COLO668 (cell line): Measurements from ENCODE around the gene PLEKHJ1.

ENCODE experiments used
- DNase-seq: peaks from one replicate; lab custom pipeline; 2025; ENCODE audit not compliant: unreplicated experiment; lab: John Stamatoyannopoulos, UW

Gene PLEKHJ1

DNA sequence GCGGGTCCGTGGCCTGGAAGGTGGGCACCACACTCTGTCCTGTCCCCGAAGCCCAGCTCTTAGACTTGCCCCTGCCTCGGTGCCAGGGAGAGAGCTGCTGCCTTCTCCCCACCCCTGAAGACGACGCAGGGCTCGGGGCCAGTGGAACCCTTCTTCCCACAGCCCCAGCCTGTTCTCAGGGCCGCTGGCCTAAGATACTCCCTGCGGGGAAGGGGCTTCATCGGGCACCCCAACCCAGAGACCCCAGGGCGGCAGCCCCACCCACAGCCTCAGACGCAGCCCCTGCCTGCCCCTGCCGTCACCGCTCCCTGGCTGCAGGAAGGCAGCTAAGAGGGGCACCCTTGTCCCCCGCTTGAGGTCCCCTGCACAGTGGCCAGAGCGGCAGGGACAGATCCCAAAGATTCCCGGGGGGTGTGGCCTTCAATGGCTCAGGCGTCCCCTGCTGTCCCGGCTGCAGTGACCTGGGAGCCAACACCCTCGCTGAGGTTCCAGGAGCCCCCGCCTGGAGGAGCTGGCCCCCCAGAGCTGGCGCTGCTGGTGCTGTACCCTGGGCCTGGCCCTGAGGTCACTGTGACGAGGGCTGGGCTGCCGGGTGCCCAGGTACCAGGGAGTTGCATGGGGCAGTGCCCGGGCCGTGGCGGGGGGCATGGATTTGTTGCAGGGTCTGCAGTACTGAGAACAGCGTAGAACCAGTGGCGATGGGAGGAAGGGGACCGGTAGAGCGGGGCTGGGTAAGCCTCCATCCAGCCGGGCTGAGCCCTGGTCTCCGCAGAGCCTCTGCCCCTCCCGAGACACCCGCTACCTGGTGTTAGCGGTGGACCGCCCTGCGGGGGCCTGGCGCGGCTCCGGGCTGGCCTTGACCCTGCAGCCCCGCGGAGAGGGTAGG, 14.0 kb upstream of the PLEKHJ1 start:
- DNase-seq, result peak; percentile 18

DNA sequence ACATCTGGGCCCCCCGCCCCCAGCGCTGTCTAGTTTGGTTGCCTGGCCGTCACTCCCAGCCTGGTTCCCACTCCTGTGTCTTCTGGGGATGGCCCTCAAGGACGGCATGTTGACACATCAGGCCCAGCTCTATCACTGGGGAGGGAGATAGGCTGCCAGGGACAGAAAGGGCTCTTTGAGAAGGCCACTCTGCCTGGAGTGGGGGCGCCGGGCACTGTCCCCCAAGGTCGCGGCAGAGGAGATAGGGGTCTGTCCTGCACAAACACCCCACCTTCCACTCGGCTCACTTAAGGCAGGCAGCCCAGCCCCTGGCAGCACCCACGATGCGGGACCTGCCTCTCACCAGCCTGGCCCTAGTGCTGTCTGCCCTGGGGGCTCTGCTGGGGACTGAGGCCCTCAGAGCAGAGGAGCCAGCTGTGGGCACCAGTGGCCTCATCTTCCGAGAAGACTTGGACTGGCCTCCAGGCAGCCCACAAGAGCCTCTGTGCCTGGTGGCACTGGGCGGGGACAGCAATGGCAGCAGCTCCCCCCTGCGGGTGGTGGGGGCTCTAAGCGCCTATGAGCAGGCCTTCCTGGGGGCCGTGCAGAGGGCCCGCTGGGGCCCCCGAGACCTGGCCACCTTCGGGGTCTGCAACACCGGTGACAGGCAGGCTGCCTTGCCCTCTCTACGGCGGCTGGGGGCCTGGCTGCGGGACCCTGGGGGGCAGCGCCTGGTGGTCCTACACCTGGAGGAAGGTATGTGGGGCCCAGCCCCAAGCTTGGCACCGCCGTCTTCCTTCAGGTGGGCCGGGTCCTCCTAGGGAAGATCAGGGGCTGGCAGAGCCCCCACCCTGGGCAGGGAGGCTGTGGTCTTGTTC, 13.1 kb upstream of the PLEKHJ1 start, which contains the start of gene AMH:
Gene AMH (plus strand): TSS at position 314 of the 857 bp plus-strand sequence. CDS start 10 bp downstream, at position 324.
- no peak for DNase-seq

DNA sequence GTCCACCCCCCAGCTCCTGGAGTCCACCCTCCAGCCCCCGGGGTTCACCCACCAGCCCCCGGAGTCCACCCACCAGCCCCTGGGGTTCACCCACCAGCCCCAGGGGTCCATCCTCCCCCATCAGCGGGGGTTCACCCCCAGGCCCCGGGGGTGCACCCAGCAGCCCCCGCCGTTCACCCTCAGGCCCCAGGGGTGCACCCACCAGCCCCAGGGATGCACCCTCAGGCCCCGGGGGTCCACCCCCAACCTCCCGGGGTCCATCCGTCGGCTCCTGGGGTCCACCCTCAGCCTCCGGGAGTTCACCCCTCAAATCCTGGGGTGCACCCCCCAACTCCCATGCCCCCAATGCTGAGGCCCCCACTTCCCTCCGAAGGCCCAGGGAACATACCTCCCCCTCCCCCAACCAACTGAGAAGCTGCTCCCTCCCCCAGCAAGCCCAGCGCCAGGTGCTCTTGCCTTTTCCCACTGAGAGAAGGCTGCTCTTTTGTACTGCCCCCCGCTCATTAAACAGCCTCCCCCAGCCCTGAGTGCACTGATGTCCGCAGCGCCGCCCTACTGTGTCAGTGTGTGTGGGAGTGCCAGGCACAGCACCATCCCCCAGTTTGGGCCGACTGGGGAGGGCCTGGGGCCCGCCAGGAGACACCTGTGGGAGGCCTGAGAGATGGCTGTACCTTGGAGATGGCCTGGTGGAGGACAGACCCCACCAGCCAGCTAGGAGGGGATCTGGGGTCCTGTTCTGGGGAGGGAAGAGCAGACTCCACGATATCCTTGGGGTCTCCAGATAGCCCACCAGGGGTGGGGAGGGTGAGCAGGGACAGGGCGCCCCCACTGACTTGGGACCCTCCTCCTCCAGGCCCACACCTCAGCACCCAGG, 12.2 kb upstream of the PLEKHJ1 start:
- no peak for DNase-seq

- no peak for DNase-seq
These were observed 11.4 kb upstream of the PLEKHJ1 start for GRCh38 chr19:2247433-2248101.

DNA sequence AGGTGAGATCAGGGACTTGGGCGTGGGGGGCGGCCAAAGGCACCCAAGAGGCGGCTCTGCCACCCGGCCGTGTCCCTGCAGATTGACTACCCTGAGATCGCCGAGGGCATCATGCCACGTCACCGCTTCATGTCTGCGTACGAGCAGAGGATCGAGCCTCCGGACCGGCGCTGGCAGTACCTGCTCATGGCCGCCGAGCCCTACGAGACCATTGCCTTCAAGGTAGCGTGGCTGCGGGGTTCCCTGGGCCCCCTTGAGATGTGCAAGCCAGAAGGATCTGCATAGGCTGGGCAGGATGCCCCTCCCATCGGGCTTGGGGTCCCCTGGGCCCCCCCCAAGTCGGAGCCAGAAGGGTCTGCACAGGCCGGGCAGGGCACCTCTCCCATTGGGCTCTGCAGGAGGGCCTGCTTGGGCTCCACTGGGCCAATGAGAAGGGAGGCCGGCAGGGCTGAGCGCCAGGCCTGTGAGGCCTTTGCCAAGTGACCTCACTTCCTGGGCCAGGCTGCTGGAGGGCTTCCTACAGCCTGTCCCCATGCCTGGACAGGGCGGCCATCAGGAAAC, 10.8 kb upstream of the PLEKHJ1 start:
- DNase-seq, result no peak

DNA sequence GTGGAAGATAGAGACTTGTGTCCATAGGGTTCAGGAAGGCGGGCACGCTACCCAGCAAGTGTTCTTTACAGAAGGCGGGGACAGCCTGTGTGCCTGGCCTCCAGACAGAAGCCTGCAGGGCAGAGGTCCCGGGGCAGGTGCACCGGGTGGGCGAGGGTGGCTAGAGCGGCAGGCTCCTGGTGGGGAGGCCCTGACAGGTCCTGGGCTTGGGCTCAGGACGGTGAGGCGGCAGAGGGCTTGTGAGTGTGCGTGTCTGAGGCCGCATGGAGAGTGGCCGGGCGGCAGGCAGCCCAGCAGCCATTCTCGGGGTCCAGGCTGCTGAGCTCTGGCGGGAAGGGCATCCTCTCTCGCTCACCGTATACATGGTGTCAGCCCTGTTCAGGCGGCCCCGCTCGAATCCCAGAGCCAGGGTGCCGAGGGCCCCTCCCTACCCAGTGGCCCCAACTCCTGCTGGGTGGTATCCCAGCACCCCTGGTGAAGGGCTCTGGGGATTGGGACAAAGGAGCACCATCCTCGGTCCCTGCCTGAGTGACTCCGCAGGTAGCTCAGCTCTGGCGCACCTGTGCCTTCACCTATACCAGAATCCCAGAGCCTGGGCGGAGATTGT, 10.0 kb upstream of the PLEKHJ1 start:
- no peak for DNase-seq

GRCh38 chr19:2245273-2245672, 9.1 kb upstream of the PLEKHJ1 start:
- no peak for DNase-seq

DNA sequence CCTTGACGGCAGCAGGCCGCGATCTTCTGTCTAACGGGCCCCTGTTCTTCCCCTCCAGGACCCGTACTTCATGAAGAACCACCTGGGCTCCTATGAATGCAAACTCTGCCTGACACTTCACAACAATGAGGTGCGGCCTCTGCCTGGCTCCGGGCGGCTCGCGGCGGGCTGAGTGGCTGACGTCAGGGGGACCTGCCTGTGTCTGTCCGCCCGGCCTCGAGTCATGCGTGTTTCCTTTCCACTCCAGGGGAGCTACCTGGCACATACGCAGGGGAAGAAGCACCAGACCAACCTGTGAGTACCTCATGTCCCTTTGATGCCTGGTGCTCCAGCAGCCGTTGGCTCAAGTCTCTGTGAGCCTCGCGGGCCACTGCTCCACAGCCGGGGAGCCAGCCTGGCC, 8.4 kb upstream of the PLEKHJ1 start:
- DNase-seq, result peak; percentile 40

DNA sequence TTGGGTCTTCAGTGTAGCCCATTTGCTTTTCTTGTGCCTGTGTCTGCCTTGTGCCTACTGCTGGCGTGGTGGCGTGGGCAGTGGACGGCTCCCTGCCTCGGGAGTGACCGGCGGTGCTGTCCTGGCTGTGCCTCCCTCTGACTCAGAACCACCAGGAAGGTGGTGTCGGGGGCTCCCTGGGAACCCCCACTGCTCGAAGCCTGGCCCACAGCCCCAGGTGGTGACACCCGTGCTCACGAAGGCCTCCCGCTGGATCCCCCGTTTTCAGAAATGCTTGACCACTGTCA, 7.9 kb upstream of the PLEKHJ1 start:
- no peak for DNase-seq

GRCh38 chr19:2243274-2244124, 7.4 kb upstream of the PLEKHJ1 start:
- DNase-seq, result peak; percentile 90

DNA sequence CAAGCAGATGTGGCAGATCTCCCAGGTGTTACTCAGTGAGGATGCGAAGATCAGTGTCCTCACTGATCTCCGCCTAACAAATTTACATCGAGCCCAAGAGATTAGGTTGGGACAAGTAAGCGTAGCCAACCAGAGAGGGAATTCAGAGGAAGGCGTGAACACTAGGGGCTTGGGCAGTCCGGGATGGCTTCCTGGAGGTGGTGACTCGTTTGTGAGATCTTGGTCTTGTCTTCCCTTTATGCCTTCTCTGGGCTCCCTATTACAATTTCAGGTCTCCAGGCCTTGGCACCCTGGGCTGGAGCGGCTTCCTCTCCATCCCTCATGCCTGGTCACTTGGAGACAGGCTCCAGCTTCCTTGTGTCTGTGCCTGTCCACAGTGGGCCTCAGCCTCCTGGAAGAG, 6.7 kb upstream of the PLEKHJ1 start:
- no peak for DNase-seq

DNA sequence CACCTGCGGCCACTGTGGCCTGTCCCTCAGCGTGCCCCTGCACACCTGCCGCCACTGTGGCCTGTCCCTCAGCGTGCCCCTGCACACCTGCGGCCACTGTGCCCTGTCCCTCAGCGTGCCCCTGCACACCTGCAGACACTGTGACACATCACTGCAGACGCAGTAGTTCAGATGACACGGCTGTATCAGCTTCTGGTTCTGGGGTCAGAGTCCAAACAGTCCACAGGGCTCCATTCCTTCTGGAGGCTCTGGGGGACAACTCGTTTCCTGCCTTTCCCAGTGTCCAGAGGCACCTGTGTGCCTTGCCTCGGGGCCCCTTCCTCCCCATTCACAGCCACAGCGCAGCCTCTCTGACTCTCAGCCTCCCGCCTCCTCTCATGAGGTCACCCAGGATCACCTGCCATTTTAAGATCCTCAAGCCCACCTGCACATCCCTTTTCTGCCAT, 6.0 kb upstream of the PLEKHJ1 start:
- peak; percentile 84 for DNase-seq

GRCh38 chr19:2240881-2241760, 5.0 kb upstream of the PLEKHJ1 start:
- DNase-seq, result peak; percentile 64

GRCh38 chr19:2239771-2240770, 3.9 kb upstream of the PLEKHJ1 start:
- DNase-seq, result peak; percentile 42

DNA sequence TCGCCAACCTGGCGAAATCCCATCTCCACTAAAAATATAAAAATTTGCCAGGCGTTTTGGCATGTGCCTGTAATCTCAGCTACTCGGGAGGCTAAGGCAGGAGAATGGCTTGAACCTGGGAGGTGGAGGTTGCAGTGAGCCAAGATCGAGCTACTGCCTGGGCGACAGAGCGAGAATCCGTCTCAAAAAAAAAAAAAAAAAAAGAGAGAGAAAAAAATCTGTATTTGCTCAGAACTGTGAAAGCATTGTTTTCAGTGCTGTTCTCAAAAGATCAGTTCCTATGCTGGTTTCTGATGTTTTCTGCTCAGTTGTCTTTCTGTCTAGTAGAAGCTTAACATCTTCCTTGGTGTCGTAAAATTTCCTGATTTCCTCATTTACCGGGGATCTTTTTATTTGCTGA, 3.0 kb upstream of the PLEKHJ1 start:
- no peak for DNase-seq

DNA sequence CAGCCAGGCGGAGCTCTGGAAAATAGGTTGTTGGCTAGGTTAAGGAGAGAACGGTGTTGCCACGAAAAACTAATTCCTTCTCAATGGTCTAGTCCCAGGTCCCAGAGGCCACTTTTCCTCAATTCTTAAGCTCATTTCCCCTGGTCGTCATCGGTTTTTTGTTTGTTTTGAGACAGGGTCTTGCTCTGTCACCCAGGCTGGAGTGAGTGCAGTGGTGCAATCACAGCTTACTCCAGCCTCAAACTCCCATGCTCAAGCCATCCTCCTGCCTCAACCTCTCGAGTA, 1.7 kb upstream of the PLEKHJ1 start:
- no peak for DNase-seq
